Measurements from ENCODE around the gene VSTM4. TPM values are rescaled to one million over a fixed set of nuclear protein-coding genes. Genes with fewer than 3 reads are reported as not detected.

The VSTM4 gene
- total RNA-seq, 1 donor from 2014 or later, result 0.22 TPM

GRCh38 chr10:49103761-49104160, 11.6 kb downstream of the VSTM4 start:
- no peaks in the 10 kb centered on the region for H3K9me3 Mint-ChIP-seq (ENCODE audit: low read depth)

GRCh38 chr10:49099046-49099445, 16.3 kb downstream of the VSTM4 start:
- H3K9me3 Mint-ChIP-seq (ENCODE audit: low read depth), result no peaks in the 10 kb centered on the region

More at GRCh38 chr10:49103761-49104160, 11.6 kb downstream of the VSTM4 start:
- peaks cover 12% of the 10 kb centered on the region for H3K27me3 Mint-ChIP-seq
- no peak overlapping the region for H3K4me3 Mint-ChIP-seq (ENCODE audit: low read depth)
- TF ChIP-seq CTCF (IDR thresholded peaks at IDR 0.05; ENCODE audit: unreplicated experiment), result no peak
- no peaks in the 10 kb centered on the region for H3K36me3 Mint-ChIP-seq (ENCODE audit: insufficient read depth)
- H3K4me1 Mint-ChIP-seq (ENCODE audit: low read depth), result no peaks in the 10 kb centered on the region
- no peak for DNase-seq (ENCODE audit: low spot score, unreplicated experiment)
- no peak overlapping the region for H3K27ac Mint-ChIP-seq

GRCh38 chr10:49096890-49097445, 18.4 kb downstream of the VSTM4 start:
- H3K4me3 Mint-ChIP-seq (ENCODE audit: low read depth), result no peak overlapping the region
- no peak overlapping the region for H3K27ac Mint-ChIP-seq
- H3K9me3 Mint-ChIP-seq (ENCODE audit: low read depth), result no peaks in the 10 kb centered on the region
- DNase-seq (ENCODE audit: low spot score, unreplicated experiment), result no peak
- no peaks in the 10 kb centered on the region for H3K36me3 Mint-ChIP-seq (ENCODE audit: insufficient read depth)
- TF ChIP-seq CTCF (IDR thresholded peaks at IDR 0.05; ENCODE audit: unreplicated experiment), result no peak
- H3K4me1 Mint-ChIP-seq (ENCODE audit: low read depth), result no peaks in the 10 kb centered on the region
- H3K27me3 Mint-ChIP-seq, result peaks cover 21% of the 10 kb centered on the region

More at GRCh38 chr10:49099046-49099445, 16.3 kb downstream of the VSTM4 start:
- TF ChIP-seq CTCF (IDR thresholded peaks at IDR 0.05; ENCODE audit: unreplicated experiment), result no peak
- Mint-ChIP-seq H3K36me3 (ENCODE audit: insufficient read depth) (no peaks in the 10 kb centered on the region), H3K27ac (no peak overlapping the region), H3K4me3 (ENCODE audit: low read depth) (no peak overlapping the region), H3K27me3 (peaks cover 16% of the 10 kb centered on the region), H3K4me1 (ENCODE audit: low read depth) (no peaks in the 10 kb centered on the region)
- DNase-seq (ENCODE audit: low spot score, unreplicated experiment), result no peak

- no peaks in the 10 kb centered on the region for H3K36me3 Mint-ChIP-seq (ENCODE audit: insufficient read depth)
- H3K9me3 Mint-ChIP-seq (ENCODE audit: low read depth), result no peaks in the 10 kb centered on the region
- TF ChIP-seq CTCF (IDR thresholded peaks at IDR 0.05; ENCODE audit: unreplicated experiment), result no peak
- no peaks in the 10 kb centered on the region for H3K4me1 Mint-ChIP-seq (ENCODE audit: low read depth)
- no peak overlapping the region for H3K27ac Mint-ChIP-seq
- no peak for DNase-seq (ENCODE audit: low spot score, unreplicated experiment)
- peaks cover 21% of the 10 kb centered on the region for H3K27me3 Mint-ChIP-seq
- H3K4me3 Mint-ChIP-seq (ENCODE audit: low read depth), result no peak overlapping the region
Measured at GRCh38 chr10:49094646-49095045, 20.7 kb downstream of the VSTM4 start.

GRCh38 chr10:49093922-49094321, 21.4 kb downstream of the VSTM4 start:
- Mint-ChIP-seq H3K4me1 (ENCODE audit: low read depth) (no peaks in the 10 kb centered on the region), H3K36me3 (ENCODE audit: insufficient read depth) (no peaks in the 10 kb centered on the region), H3K27me3 (peaks cover 18% of the 10 kb centered on the region), H3K9me3 (ENCODE audit: low read depth) (no peaks in the 10 kb centered on the region), H3K4me3 (ENCODE audit: low read depth) (no peak overlapping the region), H3K27ac (no peak overlapping the region)
- no peak for DNase-seq (ENCODE audit: low spot score, unreplicated experiment)
- TF ChIP-seq CTCF (IDR thresholded peaks at IDR 0.05; ENCODE audit: unreplicated experiment), result no peak

All from progenitor cell of endocrine pancreas (in vitro differentiated cells).